H1 (cell line): ENCODE results near the gene DIPK1C. TPM values are rescaled to one million over a fixed set of nuclear protein-coding genes. Genes with fewer than 3 reads are reported as not detected.

ENCODE experiments used
- CHD7 ChIP-seq: fragments of 300-600 bp; sonication (generic); IDR thresholded peaks from 2 replicates; pipeline ENCODE4 v1.7.1; 2012; ENCODE audit warnings: low read length, moderate library complexity, mild to moderate bottlenecking, inconsistent platforms; ENCODE audit not compliant: insufficient replicate concordance
- PHF8 ChIP-seq: fragments of 200-600 bp; sonication (generic); conservative IDR thresholded peaks from 2 replicates; pipeline ENCODE4 v1.7.1; 2012; ENCODE audit warnings: low read depth, mild to moderate bottlenecking, inconsistent platforms, low read length, moderate library complexity
- RNF2 ChIP-seq: fragments of 200-900, 300-1000 bp; sonication (generic); IDR thresholded peaks from 2 replicates; pipeline ENCODE4 v1.7.1; 2016; ENCODE audit warnings: borderline replicate concordance, low read depth, mild to moderate bottlenecking, antibody characterized with exemption, low read length; ENCODE audit not compliant: poor library complexity, severe bottlenecking; ENCODE audit errors: missing control alignments
- polyA plus RNA-seq, 7 experiments: library from polyadenylated mRNA; depleted of rRNA in 3 of 7; stranded (reverse) in 5 of 7; unstranded in 2 of 7; fragments of >200 nt in 5 of 7; fragments of 200-250 nt in 2 of 7; gene quantifications; 1 replicate in 5 of 7; 2 replicates in 1 of 7; 4 replicates in 1 of 7; pipeline versions ENCODE4 v1.2.1 to v1.2.3, GENCODE V29; 2011 to 2013; ENCODE audit warnings: missing spikeins in 2 of 7, mixed read lengths in 2 of 7
- total RNA-seq: library from RNA; stranded (reverse); fragmentation: NEBNext Ultra II Directional; extraction: Animal tissue kit (Norgen Biotek cat#: 25700); gene quantifications from 2 replicates; pipeline ENCODE4 v1.2.1, GENCODE V29; 2021

Gene DIPK1C
- total and polyA plus RNA-seq, 2 of the 8 experiments (the other 6 are each of a cell fraction or from before 2014, with no cell fraction given): 0.08 TPM; not detected in 1

DNA sequence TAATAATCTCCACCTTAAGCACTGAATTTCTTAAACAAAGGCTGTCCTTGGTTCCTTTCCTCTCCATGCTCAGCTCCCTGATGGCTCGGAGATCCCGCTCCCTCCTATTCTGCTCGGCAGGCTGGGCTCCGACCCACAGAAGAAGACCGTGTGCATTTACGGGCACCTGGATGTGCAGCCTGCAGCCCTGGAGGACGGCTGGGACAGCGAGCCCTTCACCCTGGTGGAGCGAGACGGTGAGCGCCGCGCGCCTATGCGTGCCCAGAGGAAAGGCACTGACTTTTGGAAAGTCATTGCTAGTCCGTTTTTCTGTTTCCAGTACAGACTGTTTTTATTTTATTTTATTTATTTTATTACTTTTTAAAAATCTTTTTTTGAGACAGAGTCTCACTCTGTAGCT lies 48.7 kb upstream of the DIPK1C start (continued):
- TF ChIP-seq RNF2 (no peak), CHD7 (no peak), PHF8 (no peak)
